Smooth muscle cell (in vitro differentiated cells): Measurements from ENCODE around the gene DMD. TPM values are rescaled to one million over a fixed set of nuclear protein-coding genes. Genes with fewer than 3 reads are reported as not detected.

Source experiments
- DNase-seq: peaks from one replicate; lab custom pipeline; 2025; ENCODE audit not compliant: unreplicated experiment; lab: John Stamatoyannopoulos, UW
- H2AFZ ChIP-seq: fragments of 200-600 bp; sonication (generic); 2 replicates; pipeline ENCODE4 v1.6.0; 2016; ENCODE audit warnings: antibody characterized with exemption, low read depth, mild to moderate bottlenecking
- H3F3A ChIP-seq: fragments of 200-600 bp; sonication (generic); 2 replicates; pipeline ENCODE4 v1.6.0; 2017; ENCODE audit warnings: antibody characterized with exemption, low read depth
- H3K27ac ChIP-seq: fragments of 200-600 bp; sonication (generic); 2 replicates; pipeline ENCODE4 v1.5.1; 2016; ENCODE audit warnings: low read depth, mild to moderate bottlenecking
- H3K27me3 ChIP-seq: fragments of 200-600 bp; sonication (generic); 2 replicates; pipeline ENCODE4 v1.6.1; 2016; ENCODE audit warnings: low read depth, mild to moderate bottlenecking
- H3K36me3 ChIP-seq: fragments of 200-600 bp; sonication (generic); 2 replicates; pipeline ENCODE4 v1.5.1; 2016; ENCODE audit warnings: low read depth
- H3K4me1 ChIP-seq: fragments of 200-600 bp; sonication (generic); 2 replicates; pipeline ENCODE4 v1.5.1; 2016; ENCODE audit warnings: low read depth
- H3K4me2 ChIP-seq: fragments of 200-600 bp; sonication (generic); 2 replicates; pipeline ENCODE4 v1.6.0; 2016; ENCODE audit warnings: mild to moderate bottlenecking
- H3K4me3 ChIP-seq: fragments of 200-600 bp; sonication (generic); 2 replicates; pipeline ENCODE4 v1.5.1; 2016; ENCODE audit warnings: mild to moderate bottlenecking
- H3K79me2 ChIP-seq: fragments of 200-600 bp; sonication (generic); 2 replicates; pipeline ENCODE4 v1.6.0; 2016; ENCODE audit warnings: low read depth, mild to moderate bottlenecking
- H3K9ac ChIP-seq: fragments of 200-600 bp; sonication (generic); 2 replicates; pipeline ENCODE4 v1.6.0; 2016; ENCODE audit warnings: low read depth
- H3K9me3 ChIP-seq: fragments of 200-600 bp; sonication (generic); replicated peaks from 2 replicates; pipeline ENCODE4 v1.5.1; 2016; ENCODE audit warnings: low read depth
- H4K20me1 ChIP-seq: fragments of 200-600 bp; sonication (generic); 2 replicates; pipeline ENCODE4 v1.6.0; 2016; ENCODE audit warnings: low read depth
- CTCF ChIP-seq: fragments of 200-600 bp; sonication (generic); IDR thresholded peaks from 2 replicates; pipeline ENCODE4 v1.5.1; 2017; ENCODE audit warnings: borderline replicate concordance, mild to moderate bottlenecking, antibody characterized with exemption; ENCODE audit not compliant: insufficient read depth, poor library complexity, severe bottlenecking
- WGBS: methylation state at CpG from one replicate; pipeline ENCODE4 v1.1.7; 2016; ENCODE audit warnings: low lambda C conversion rate; 5-methylcytosine and 5-hydroxymethylcytosine counted together
- polyA plus RNA-seq: library from polyadenylated mRNA; unstranded; fragments of >200 nt; fragmentation: Nextera tagmentation; extraction: Ambion mirVana; gene quantifications from 2 replicates; pipeline ENCODE4 v1.2.1, GENCODE V29; 2016
- total RNA-seq: library from RNA; depleted of rRNA; stranded (reverse); fragments of >200 nt; gene quantifications from 2 replicates; pipeline ENCODE4 v1.2.3, GENCODE V29; 2014

DMD gene
- total and polyA plus RNA-seq, 2 experiments from 2014 or later, result 12.3 to 12.6 TPM

DNA sequence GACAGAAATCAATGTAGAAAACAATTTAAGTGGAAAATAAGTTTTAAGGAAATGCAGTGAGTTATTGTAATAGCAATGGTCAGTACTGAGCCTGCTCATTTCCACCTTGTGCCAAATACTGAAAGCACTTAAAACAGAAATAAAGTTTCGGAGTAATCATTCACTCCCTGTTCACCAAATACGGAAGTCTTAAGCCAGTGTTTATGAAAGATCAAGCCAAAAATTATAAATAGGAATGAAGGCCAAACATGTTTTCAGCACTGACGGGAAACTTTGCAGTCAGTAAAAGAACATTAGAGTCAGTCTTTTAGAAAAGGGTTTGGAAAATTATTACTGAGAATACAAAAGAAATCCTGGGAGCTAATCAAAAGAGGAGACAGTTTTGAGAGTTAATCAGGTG is 178.6 kb downstream of the DMD start:
- Histone ChIP-seq H3K27me3 (no peaks in the 10 kb centered on the region), H3K27ac (no peak overlapping the region), H4K20me1 (no peaks in the 10 kb centered on the region), H3K4me1 (no peaks in the 10 kb centered on the region), H3K4me2 (no peak overlapping the region), H3K36me3 (no peaks in the 10 kb centered on the region), H3K9ac (no peak overlapping the region), H3K4me3 (no peak overlapping the region), H3K9me3 (no peaks in the 10 kb centered on the region), H2AFZ (no peak overlapping the region), H3K79me2 (no peaks in the 10 kb centered on the region), H3F3A (no peaks in the 10 kb centered on the region)
- no peak for TF ChIP-seq CTCF
- no peak for DNase-seq
- WGBS, result 94% methylated on average over 3 of the region's 3 CpGs

DNA sequence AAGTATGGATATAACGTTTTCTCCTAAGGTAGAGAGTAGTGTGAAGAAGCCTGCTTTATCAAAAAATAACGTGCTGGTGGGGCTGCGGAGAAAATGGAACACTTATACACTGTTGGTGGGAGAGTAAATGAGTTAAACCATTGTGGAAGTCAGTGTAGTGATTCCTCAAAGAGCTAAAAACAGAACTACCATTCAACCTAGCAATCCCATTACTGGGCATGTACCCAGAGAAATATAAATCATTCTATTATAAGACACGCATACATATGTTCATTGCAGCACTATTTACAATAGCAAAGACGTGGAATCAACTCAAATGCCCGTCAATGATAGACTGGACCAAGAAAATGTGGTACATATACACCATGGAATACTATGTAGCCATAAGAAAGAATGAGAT is 196.4 kb downstream of the DMD start:
- Histone ChIP-seq H3K79me2 (no peaks in the 10 kb centered on the region), H3K36me3 (no peaks in the 10 kb centered on the region), H2AFZ (no peak overlapping the region), H3K9me3 (no peaks in the 10 kb centered on the region), H3K4me1 (peaks cover 4% of the 10 kb centered on the region), H3K27ac (no peak overlapping the region), H3K27me3 (no peaks in the 10 kb centered on the region), H3K9ac (no peak overlapping the region), H3K4me2 (no peak overlapping the region), H4K20me1 (no peaks in the 10 kb centered on the region), H3K4me3 (no peak overlapping the region), H3F3A (no peaks in the 10 kb centered on the region)
- 94% methylated on average over 6 of the region's 6 CpGs for whole genome bisulfite sequencing
- DNase-seq, result no peak
- TF ChIP-seq CTCF, result no peak

- whole genome bisulfite sequencing, result 92% methylated on average over 3 of the region's 3 CpGs
Measured at GRCh38 chrX:33014086-33014485, 197.3 kb downstream of the DMD start.

More at GRCh38 chrX:33014086-33014485, 197.3 kb downstream of the DMD start:
- Histone ChIP-seq H3K36me3 (no peaks in the 10 kb centered on the region), H4K20me1 (no peaks in the 10 kb centered on the region), H3K4me1 (peaks cover 4% of the 10 kb centered on the region), H3K27ac (no peak overlapping the region), H3K79me2 (no peaks in the 10 kb centered on the region), H2AFZ (no peak overlapping the region), H3K4me3 (no peak overlapping the region), H3F3A (no peaks in the 10 kb centered on the region), H3K4me2 (no peak overlapping the region), H3K9ac (no peak overlapping the region), H3K27me3 (no peaks in the 10 kb centered on the region), H3K9me3 (no peaks in the 10 kb centered on the region)
- no peak for DNase-seq
- TF ChIP-seq CTCF, result no peak
